GM12873 (cell line): Measurements from ENCODE around the gene CCR9.
A peak's percentile ranks its signal among the peaks of the same experiment; 100 is the strongest.

ENCODE experiments used
- CTCF ChIP-seq: IDR thresholded peaks from 2 replicates; pipeline ENCODE4 v1.5.1; 2012; ENCODE audit warnings: low read depth, mild to moderate bottlenecking, moderate library complexity, low read length, control low read depth; ENCODE audit not compliant: insufficient read depth; ENCODE audit errors: missing control alignments

The CCR9 gene

GRCh38 chr3:45933591-45933990 is 47.2 kb downstream of the CCR9 start:
- no peak for TF ChIP-seq CTCF

GRCh38 chr3:45936261-45936660 is 49.9 kb downstream of the CCR9 start:
- TF ChIP-seq CTCF: no peak

- TF ChIP-seq CTCF: peak; percentile 10
These were observed 51.1 kb downstream of the CCR9 start for GRCh38 chr3:45937206-45938042.

GRCh38 chr3:45938043-45938435 is 51.7 kb downstream of the CCR9 start:
- TF ChIP-seq CTCF: no peak

GRCh38 chr3:45938864-45939263 is 52.5 kb downstream of the CCR9 start:
- TF ChIP-seq CTCF: peak; percentile 98

- TF ChIP-seq CTCF: no peak
These were observed 53.0 kb downstream of the CCR9 start for GRCh38 chr3:45939341-45939771.

GRCh38 chr3:45940004-45940780 is 53.8 kb downstream of the CCR9 start:
- no peak for TF ChIP-seq CTCF
